SK-N-MC (cell line): Measurements from ENCODE around the gene RNF150.

Source experiments
- DNase-seq: peaks from one replicate; pipeline ENCODE4 v3.0.0-alpha.2; 2011; ENCODE audit warnings: low read depth, low spot score
- H3K27ac ChIP-seq: fragments of 200-600 bp; sonication (generic); 2 replicates; pipeline ENCODE4 v1.5.1; 2016; ENCODE audit warnings: mixed run types
- H3K36me3 ChIP-seq: fragments of 200-600 bp; sonication (generic); 2 replicates; pipeline ENCODE4 v1.6.1; 2017; ENCODE audit warnings: antibody characterized with exemption, low read length, mixed read lengths; ENCODE audit not compliant: insufficient read depth
- H3K4me3 ChIP-seq: fragments of 200-600 bp; sonication (generic); 2 replicates; pipeline ENCODE4 v1.5.1; 2016
- H3K9ac ChIP-seq: fragments of 200-600 bp; sonication (generic); 2 replicates; pipeline ENCODE4 v1.8.0; 2017; ENCODE audit warnings: mixed run types, mixed read lengths; ENCODE audit not compliant: insufficient read length
- H3K9me3 ChIP-seq: fragments of 200-600 bp; sonication (generic); 2 replicates; pipeline ENCODE4 v1.6.1; 2017; ENCODE audit warnings: low read depth, mild to moderate bottlenecking, antibody characterized with exemption, low read length, moderate library complexity, mixed read lengths
- EZH2 ChIP-seq: fragments of 200-600 bp; sonication (generic); IDR thresholded peaks from one replicate; pipeline ENCODE4 v1.6.1; 2017; ENCODE audit warnings: antibody characterized with exemption
- FOXP2 ChIP-seq: optimal IDR thresholded peaks from 2 replicates; pipeline ENCODE3; 2011; ENCODE audit warnings: mild to moderate bottlenecking, moderate library complexity; ENCODE audit not compliant: insufficient read depth; ENCODE audit errors: extremely low read length, control extremely low read depth
- POLR2AphosphoS5 ChIP-seq: IDR thresholded peaks from 2 replicates; pipeline ENCODE4 v1.6.1; 2012; ENCODE audit warnings: mild to moderate bottlenecking, low read depth, low read length, borderline replicate concordance

RNF150 gene

DNA sequence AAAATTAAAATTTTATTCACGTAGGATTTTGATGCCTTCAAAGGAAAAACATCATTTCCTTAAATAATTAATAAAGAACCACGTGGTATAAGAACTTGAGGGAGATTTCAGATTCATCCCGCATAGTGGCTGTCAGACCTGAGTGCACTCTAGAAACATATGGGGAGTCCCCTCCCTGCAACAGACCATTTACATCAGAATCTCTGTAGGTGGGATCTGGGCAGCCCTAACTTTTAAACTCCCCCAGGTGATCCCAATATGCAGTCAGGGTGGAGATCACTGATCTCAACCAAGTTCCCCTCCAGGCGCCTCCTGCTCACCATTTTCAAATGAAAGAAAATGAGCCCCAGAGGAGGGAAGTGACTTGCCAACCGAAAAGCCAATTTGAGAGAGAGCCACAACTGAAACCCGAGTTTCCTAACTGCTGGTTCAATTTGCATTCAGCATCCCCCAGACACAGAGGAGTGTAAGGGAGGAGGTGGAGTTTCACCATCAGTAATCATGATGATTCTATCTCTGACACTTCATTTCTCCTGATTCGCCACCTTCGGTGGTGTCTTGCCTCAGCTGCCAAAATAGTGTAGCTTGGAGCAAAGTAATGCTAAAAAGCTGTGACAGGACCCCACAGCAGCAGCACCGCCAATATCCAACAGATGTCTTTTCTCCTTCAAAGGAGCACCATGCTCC lies 11.4 kb downstream of the RNF150 start:
- Histone ChIP-seq H3K9ac (no peak overlapping the region), H3K27ac (no peak overlapping the region), H3K36me3 (no peaks in the 10 kb centered on the region), H3K9me3 (no peaks in the 10 kb centered on the region), H3K4me3 (no peak overlapping the region)
- TF ChIP-seq FOXP2 (no peak), EZH2 (no peak), POLR2AphosphoS5 (no peak)
- no peak for DNase-seq

DNA sequence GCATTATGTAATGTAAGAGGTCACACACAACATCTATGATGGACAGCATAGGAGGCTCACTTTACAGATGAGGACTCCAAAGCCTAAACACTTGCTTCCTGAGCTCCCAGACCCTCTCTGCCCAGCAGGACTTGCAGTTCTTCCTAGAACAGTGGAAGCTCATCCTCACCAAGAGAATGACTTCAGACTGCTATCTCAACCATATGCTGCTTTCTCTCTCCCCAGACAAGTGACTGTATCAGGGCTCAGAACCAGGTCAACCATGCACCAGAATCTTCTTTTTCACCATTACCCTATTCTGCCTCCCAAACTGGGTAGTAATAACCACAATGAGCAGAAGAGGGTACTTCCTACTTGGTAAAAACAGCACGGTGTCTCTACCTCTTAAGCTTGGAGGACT lies 12.2 kb downstream of the RNF150 start:
- DNase-seq: no peak
- no peak overlapping the region for H3K27ac ChIP-seq
- no peaks in the 10 kb centered on the region for H3K36me3 ChIP-seq
- TF ChIP-seq POLR2AphosphoS5 (no peak), EZH2 (no peak), FOXP2 (no peak)
- no peaks in the 10 kb centered on the region for H3K9me3 ChIP-seq
- H3K9ac ChIP-seq: no peak overlapping the region
- no peak overlapping the region for H3K4me3 ChIP-seq

DNA sequence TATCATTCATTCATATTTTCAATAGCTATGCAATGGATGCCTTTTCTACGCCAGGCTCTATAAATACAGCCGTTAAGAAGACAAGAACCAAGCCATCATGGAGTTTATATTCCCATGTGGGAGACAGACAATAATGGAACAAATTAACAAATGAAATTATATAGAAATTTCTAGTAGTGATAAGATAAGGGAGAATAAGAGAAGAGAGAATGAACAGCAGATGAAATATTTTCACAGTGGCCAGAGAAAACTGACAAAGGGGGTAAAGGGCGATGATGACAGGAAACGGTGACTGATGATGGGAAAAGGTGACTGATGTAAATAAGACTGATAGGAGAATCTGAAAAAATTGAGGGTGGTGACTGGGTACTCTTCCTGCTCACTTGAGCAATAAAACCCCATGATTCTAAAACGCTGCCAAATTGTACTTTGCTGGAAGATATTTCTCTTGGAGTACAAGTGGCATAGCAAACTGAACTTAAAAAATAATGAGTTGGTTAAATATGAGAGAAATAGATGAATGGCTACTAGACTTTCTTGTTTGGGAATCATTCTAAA lies 13.2 kb downstream of the RNF150 start:
- H3K36me3 ChIP-seq: no peaks in the 10 kb centered on the region
- TF ChIP-seq EZH2 (no peak), POLR2AphosphoS5 (no peak), FOXP2 (no peak)

DNA sequence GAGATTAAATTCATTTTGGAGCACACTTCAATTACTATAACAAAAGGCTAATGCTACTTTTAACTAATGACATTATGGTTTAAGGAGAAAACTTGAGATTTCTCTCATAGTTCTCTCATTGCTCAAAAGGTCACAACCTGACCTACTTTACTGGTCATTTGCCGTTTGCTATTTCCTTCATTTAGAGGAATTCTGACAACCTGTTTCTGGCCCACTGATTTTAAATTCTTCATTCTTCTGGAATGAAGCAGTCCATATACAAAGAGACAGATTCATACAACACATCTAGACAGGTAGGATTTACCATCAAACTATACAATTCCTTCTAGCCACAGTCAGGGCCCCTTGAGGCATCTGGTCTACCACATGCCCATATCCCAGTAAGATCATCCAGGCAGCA lies 14.2 kb downstream of the RNF150 start:
- Histone ChIP-seq H3K36me3 (no peaks in the 10 kb centered on the region), H3K27ac (no peak overlapping the region), H3K4me3 (no peak overlapping the region), H3K9ac (no peak overlapping the region), H3K9me3 (no peaks in the 10 kb centered on the region)
- no peak for DNase-seq
- TF ChIP-seq FOXP2 (no peak), POLR2AphosphoS5 (no peak)

More for the DNA sequence above, 13.2 kb downstream of the RNF150 start:
- Histone ChIP-seq H3K4me3 (no peak overlapping the region), H3K27ac (no peak overlapping the region), H3K9me3 (no peaks in the 10 kb centered on the region), H3K9ac (no peak overlapping the region)
- no peak for DNase-seq

DNA sequence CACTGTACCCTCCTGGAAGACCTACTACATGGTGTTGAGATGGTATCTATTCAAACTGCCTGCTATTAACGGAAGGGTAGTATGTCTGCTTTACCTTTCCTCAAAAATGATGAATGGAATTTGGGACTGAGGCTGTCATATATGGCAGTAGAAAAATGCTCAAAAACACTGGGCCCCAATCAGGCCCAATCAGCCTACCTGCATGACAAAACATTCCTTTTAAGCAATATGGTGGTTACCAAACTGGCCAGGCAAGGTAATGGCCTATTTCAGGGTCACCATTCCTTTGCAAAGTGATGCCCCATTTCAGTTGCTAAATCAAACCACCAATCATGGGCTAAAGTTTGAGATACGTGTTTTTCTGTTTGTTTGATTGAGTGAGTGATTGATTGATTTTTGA lies 14.9 kb downstream of the RNF150 start:
- Histone ChIP-seq H3K9ac (no peak overlapping the region), H3K36me3 (no peaks in the 10 kb centered on the region), H3K4me3 (no peak overlapping the region), H3K9me3 (no peaks in the 10 kb centered on the region), H3K27ac (no peak overlapping the region)
- DNase-seq: no peak
- no peak for TF ChIP-seq POLR2AphosphoS5
- TF ChIP-seq FOXP2: no peak
- TF ChIP-seq EZH2: no peak

DNA sequence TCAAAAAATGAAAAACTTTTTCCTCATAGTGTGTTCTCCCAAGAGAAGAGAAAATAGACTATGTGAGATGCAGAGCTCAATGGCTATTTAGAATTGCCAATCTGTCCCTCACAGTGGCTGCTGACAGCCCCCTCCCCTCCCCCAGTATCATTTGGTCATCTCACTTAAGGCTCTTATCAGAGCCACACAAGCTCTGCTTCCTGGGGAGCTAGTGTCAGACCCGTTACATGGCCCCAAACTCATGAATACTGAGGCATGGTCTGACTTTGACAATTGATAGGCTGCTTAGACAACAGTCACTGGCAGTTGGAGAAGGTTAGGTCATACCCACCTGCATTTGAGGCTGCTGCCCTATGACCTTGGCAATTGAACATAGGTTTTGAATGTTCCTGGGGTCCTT lies 15.3 kb downstream of the RNF150 start:
- no peak for DNase-seq
- H3K9me3 ChIP-seq: no peaks in the 10 kb centered on the region
- H3K27ac ChIP-seq: no peak overlapping the region
- H3K36me3 ChIP-seq: no peaks in the 10 kb centered on the region
- H3K4me3 ChIP-seq: no peak overlapping the region
- TF ChIP-seq POLR2AphosphoS5 (no peak), FOXP2 (no peak), EZH2 (no peak)
- no peak overlapping the region for H3K9ac ChIP-seq

DNA sequence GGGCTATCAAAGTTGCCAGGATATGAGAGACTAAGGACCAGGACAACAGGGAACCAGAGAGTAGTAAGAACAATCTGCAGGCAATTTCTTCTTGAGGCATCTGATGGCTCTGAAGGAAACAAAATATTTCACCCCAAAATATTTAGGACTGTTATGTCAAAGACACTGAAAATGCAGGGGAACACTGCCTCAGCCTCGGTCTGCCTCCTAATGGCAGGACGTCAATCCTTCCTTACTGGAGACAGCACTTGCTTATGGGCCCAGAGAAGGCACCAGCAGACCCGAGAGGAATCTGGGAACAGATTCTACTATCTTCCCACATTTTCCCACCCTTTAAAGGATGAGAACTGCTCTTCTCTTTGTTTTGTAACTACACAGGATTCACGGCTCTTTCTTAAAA lies 23.3 kb downstream of the RNF150 start:
- TF ChIP-seq EZH2: no peak
- TF ChIP-seq FOXP2: no peak
- TF ChIP-seq POLR2AphosphoS5: no peak
- Histone ChIP-seq H3K36me3 (no peaks in the 10 kb centered on the region), H3K4me3 (no peak overlapping the region), H3K9me3 (no peaks in the 10 kb centered on the region), H3K9ac (no peak overlapping the region), H3K27ac (no peak overlapping the region)
- DNase-seq: no peak

DNA sequence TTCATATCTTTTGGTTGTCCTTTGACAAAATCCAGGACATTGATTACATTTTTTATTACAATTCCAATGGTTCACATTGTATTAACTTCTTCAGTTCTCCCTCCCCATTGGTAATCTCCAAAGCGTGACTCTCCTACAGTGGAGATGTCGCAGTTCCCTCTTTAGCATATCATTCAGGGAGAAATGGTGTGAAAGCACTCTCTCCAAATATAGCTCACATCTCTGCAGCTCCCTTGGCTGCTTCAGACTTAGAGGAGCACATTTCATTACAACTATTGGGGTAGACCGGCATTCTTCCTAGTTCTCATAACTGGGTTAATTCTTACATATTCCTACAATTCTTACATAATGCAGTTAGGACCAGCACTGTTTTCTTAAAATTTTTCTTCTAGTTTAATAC lies 25.3 kb downstream of the RNF150 start:
- Histone ChIP-seq H3K4me3 (no peak overlapping the region), H3K9me3 (no peaks in the 10 kb centered on the region), H3K27ac (no peak overlapping the region), H3K36me3 (no peaks in the 10 kb centered on the region), H3K9ac (no peak overlapping the region)
- DNase-seq: no peak
- no peak for TF ChIP-seq EZH2
- no peak for TF ChIP-seq POLR2AphosphoS5
- TF ChIP-seq FOXP2: no peak

DNA sequence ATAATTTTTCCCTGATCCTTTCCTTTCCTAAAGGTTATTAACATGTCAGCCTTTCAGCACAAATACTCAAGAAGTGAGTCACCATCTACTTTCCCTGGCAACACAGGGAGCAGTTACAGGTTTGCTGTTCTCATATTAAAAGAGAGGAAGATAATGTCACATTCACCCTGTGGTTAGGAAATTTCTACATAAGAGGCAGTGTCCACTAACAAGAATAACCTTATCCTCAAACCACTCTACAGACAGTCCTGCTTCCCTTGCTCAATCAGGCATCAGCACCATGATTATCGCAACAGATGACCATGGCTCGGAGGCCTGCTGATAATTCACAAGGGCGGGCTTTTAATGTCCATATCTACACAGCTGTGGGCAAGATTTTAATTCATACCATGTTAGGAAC lies 30.9 kb downstream of the RNF150 start:
- H3K9me3 ChIP-seq: no peaks in the 10 kb centered on the region

More for the DNA sequence above, 30.9 kb downstream of the RNF150 start:
- Histone ChIP-seq H3K27ac (no peak overlapping the region), H3K4me3 (no peak overlapping the region), H3K9ac (no peak overlapping the region), H3K36me3 (no peaks in the 10 kb centered on the region)
- no peak for TF ChIP-seq EZH2
- no peak for TF ChIP-seq FOXP2
- DNase-seq: no peak
